LNCaP clone FGC (cell line): Measurements from ENCODE around the gene PARVB.
"Not testable (repeated sequence)": the region's sequence is repeated elsewhere in the genome, so short reads cannot be mapped to it uniquely, and the experiment has no call there.

Source experiments
- DNase-seq: peaks from one replicate; pipeline ENCODE4 v3.0.0-alpha.2; 2011; ENCODE audit warnings: low read depth
- H3K4me3 ChIP-seq: 2 replicates; pipeline ENCODE4 v1.5.1; 2011; ENCODE audit warnings: mild to moderate bottlenecking, low read depth, low read length, control low read depth
- CTCF ChIP-seq: IDR thresholded peaks from 2 replicates; pipeline ENCODE4 v1.5.1; 2012; ENCODE audit warnings: mild to moderate bottlenecking; ENCODE audit not compliant: control insufficient read depth, insufficient read depth; ENCODE audit errors: extremely low read depth

PARVB gene

DNA sequence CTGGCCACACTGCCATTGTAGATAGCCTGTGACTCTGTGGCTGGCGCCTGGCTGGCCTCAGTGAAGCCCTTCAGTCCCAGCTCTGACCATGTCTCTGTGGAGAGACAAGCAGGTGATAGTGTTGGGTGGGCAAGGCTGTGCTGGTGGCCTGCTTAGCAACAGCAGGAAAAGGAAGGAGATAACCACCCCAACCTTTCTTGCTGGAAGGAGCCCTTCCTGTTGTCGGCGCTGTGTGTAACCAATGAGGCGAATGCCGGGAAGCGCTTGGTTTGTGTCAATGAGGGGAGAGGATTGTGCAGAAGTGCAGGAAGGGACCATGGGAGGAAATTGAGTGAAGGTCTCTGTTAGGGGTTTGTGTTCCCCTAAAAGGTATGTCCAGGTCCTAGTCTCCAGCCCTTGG is 27.3 kb downstream of the PARVB start:
- DNase-seq = no peak
- no peak for TF ChIP-seq CTCF
- no peak overlapping the region for H3K4me3 ChIP-seq

DNA sequence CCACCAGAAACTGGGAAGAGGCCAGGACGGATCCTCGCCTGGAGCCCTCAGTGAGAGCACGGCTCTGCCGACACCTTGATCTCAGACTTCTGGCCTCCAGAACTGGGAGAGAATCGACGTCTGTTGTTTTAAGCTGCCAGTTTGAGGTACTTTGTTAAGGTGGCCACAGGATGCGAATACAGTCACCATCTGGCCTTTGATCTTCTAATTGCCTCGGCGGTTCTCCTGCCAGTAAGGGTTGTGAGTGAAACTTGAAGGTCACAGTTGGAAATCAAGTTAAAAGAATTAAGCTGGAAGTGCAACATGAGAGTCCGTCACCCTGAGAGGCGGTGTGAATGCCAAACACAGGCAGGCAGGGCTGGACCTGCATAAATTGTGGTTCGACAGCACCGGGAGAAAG is 27.9 kb downstream of the PARVB start:
- no peak for DNase-seq
- no peak for TF ChIP-seq CTCF
- no peak overlapping the region for H3K4me3 ChIP-seq

GRCh38 chr22:44055805-44056204 is 31.7 kb downstream of the PARVB start:
- no peak for TF ChIP-seq CTCF
- no peak overlapping the region for H3K4me3 ChIP-seq
- DNase-seq = no peak

GRCh38 chr22:44056649-44057048 is 32.5 kb downstream of the PARVB start:
- not testable (repeated sequence) for DNase-seq

GRCh38 chr22:44057401-44057987 is 33.4 kb downstream of the PARVB start:
- no peak for TF ChIP-seq CTCF
- no peak overlapping the region for H3K4me3 ChIP-seq
- DNase-seq = no peak

More at GRCh38 chr22:44056649-44057048, 32.5 kb downstream of the PARVB start:
- not testable (repeated sequence) for H3K4me3 ChIP-seq

DNA sequence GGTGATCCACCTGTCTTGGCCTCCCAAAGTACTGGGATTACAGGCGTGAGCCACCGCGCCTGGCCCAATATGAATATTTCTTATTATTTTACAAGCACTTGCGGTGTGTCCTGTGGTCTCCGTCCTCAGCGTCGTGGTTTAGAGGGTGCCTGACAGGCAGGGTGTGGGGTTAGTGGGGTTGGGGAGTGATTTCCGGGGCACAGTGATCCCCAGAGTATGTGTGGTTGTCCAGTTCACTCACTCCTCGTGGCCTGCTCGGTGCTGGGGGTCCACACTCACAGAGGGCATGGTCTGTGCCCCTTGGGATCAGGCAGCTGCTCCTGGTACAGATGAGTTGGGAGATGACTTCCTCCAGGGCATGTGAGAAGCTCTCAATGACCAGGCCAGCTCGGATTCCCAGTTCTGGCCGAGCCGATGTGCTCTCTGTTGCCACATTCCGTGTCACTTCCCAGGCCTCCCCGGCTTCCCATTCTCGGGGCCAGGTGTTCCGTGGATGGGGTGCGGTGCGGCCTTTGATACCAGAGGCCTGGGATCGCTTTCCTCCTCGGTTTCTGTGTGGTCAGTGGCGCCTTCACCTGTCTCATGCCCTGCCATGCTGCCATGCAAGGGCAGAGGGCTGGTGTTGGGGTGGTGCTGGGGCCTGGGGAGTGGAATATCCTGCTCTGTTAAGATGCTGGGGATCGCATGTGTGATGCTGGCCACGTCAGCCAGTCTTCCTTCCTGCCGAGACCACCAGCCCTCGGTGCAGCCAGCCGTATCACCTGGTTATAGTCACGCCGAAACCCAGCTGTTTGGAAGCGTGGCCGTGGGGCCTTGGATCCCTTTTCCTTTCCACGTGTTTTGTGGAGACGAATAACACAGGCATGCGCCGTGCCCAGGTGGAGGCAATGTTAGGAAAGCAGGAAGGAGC is 39.6 kb downstream of the PARVB start:
- no peak overlapping the region for H3K4me3 ChIP-seq
- no peak for DNase-seq
- no peak for TF ChIP-seq CTCF

- no peak for TF ChIP-seq CTCF
- DNase-seq = no peak
- H3K4me3 ChIP-seq = no peak overlapping the region
These were observed 42.9 kb downstream of the PARVB start for GRCh38 chr22:44067033-44067432.
